ENCODE results near the gene PAK5.

GRCh38 chr20:9887706-9888105 lies 48.8 kb upstream of the PAK5 start:
- TF ChIP-seq CEBPB (IDR thresholded peaks at IDR 0.05) = no peak
- no peak for TF ChIP-seq REST (IDR thresholded peaks at IDR 0.05)
